HepG2 (cell line): ENCODE data around the gene NFIL3. TPM values are rescaled to one million over a fixed set of nuclear protein-coding genes. Genes with fewer than 3 reads are reported as not detected.

Source experiments
- AHR ChIP-seq: IDR thresholded peaks from 2 replicates; pipeline ENCODE4 v1.6.1; 2018; ENCODE audit warnings: missing genetic modification reagents, missing compliant biosample characterization
- ATRX ChIP-seq: sonication (generic); formaldehyde crosslinking; IDR thresholded peaks from 2 replicates; pipeline ENCODE4 v1.4.0; 2020; ENCODE audit warnings: missing genetic modification reagents, borderline replicate concordance
- ETV6 ChIP-seq: sonication (generic); formaldehyde crosslinking; conservative IDR thresholded peaks from 2 replicates; pipeline ENCODE4 v1.4.0; 2020; ENCODE audit warnings: missing genetic modification reagents
- HHEX ChIP-seq: IDR thresholded peaks from 2 replicates; pipeline ENCODE4 v1.6.1; 2016; ENCODE audit warnings: control low read depth
- HMG20A ChIP-seq: IDR thresholded peaks from 2 replicates; pipeline ENCODE4 v1.6.1; 2016; ENCODE audit warnings: borderline replicate concordance
- HNRNPL ChIP-seq: fragments of 200-400 bp; formaldehyde crosslinking; IDR thresholded peaks from 2 replicates; pipeline ENCODE4 v1.6.1; 2017; ENCODE audit warnings: mild to moderate bottlenecking, low read depth, low read length
- HOXA5 ChIP-seq: sonication (generic); formaldehyde crosslinking; IDR thresholded peaks from 2 replicates; pipeline ENCODE4 v1.4.0; 2020; ENCODE audit warnings: missing genetic modification reagents
- ISX ChIP-seq: sonication (generic); formaldehyde crosslinking; conservative IDR thresholded peaks from 2 replicates; pipeline ENCODE4 v1.5.0; 2020; ENCODE audit warnings: missing genetic modification reagents
- NCOA1 ChIP-seq: sonication (generic); formaldehyde crosslinking; IDR thresholded peaks from 2 replicates; pipeline ENCODE4 v1.9.0; 2021; ENCODE audit warnings: missing genetic modification reagents
- NR1H2 ChIP-seq: sonication (generic); formaldehyde crosslinking; IDR thresholded peaks from 2 replicates; pipeline ENCODE4 v1.8.1; 2022; ENCODE audit warnings: low read depth, missing genetic modification reagents, borderline replicate concordance
- PCBP1 ChIP-seq: fragments of 200-400 bp; formaldehyde crosslinking; IDR thresholded peaks from 2 replicates; pipeline ENCODE4 v1.6.1; 2017; ENCODE audit warnings: mild to moderate bottlenecking, low read depth, low read length, borderline replicate concordance
- TOE1 ChIP-seq: sonication (generic); formaldehyde crosslinking; IDR thresholded peaks from 2 replicates; pipeline ENCODE4 v1.4.0; 2020; ENCODE audit warnings: mild to moderate bottlenecking, missing genetic modification reagents
- ZNF501 ChIP-seq: sonication (generic); formaldehyde crosslinking; IDR thresholded peaks from 2 replicates; pipeline ENCODE4 v1.5.1; 2020; ENCODE audit warnings: mild to moderate bottlenecking, moderate library complexity, missing genetic modification reagents
- ZNF616 ChIP-seq: sonication (generic); formaldehyde crosslinking; IDR thresholded peaks from 2 replicates; pipeline ENCODE4 v1.5.0; 2020; ENCODE audit warnings: low read depth, mild to moderate bottlenecking, missing genetic modification reagents
- ZNF772 ChIP-seq: sonication (generic); formaldehyde crosslinking; IDR thresholded peaks from 2 replicates; pipeline ENCODE4 v1.5.0; 2020; ENCODE audit warnings: mild to moderate bottlenecking, missing genetic modification reagents
- polyA plus RNA-seq, 8 experiments: library from polyadenylated mRNA; depleted of rRNA in 3 of 8; stranded (reverse) in 7 of 8; unstranded in 1 of 8; fragments of >200 nt; fragmentation: Illumina TruSeq in 4 of 8; extraction: Trizol in 4 of 8; gene quantifications; 2 replicates each; pipeline versions ENCODE4 v1.2.1 to v1.2.3, GENCODE V29; 2011 to 2016; ENCODE audit warnings: low read depth in 4 of 8, missing spikeins in 1 of 8, mixed read lengths in 1 of 8; ENCODE audit not compliant: insufficient read depth in 1 of 8
- total RNA-seq, 5 experiments: library from RNA; depleted of rRNA; stranded (reverse); fragments of >200 nt; fragmentation: Illumina TruSeq; extraction: Trizol; gene quantifications; 2 replicates each; pipeline ENCODE4 v1.2.3, GENCODE V29; 2016; ENCODE audit warnings: low read depth in 1 of 5
- TF ChIP-seq, protein P1 (sequence below): sonication (generic); formaldehyde crosslinking; IDR thresholded peaks from 2 replicates; pipeline ENCODE4 v1.5.0; 2020; ENCODE audit warnings: missing genetic modification reagents, mild to moderate bottlenecking, borderline replicate concordance
- TF ChIP-seq, protein P2 (sequence below): sonication (generic); formaldehyde crosslinking; IDR thresholded peaks from 2 replicates; pipeline ENCODE4 v1.5.0; 2020; ENCODE audit warnings: missing genetic modification reagents
- TF ChIP-seq, protein P3 (sequence below): sonication (generic); formaldehyde crosslinking; IDR thresholded peaks from 2 replicates; pipeline ENCODE4 v1.5.0; 2020; ENCODE audit warnings: missing genetic modification reagents
- TF ChIP-seq, protein P4 (sequence below): sonication (generic); formaldehyde crosslinking; IDR thresholded peaks from 2 replicates; pipeline ENCODE4 v1.5.1; 2020; ENCODE audit warnings: mild to moderate bottlenecking, missing genetic modification reagents, borderline replicate concordance
- TF ChIP-seq, protein P5 (sequence below): IDR thresholded peaks from 2 replicates; pipeline ENCODE4 v1.6.1; 2016
- TF ChIP-seq, protein P6 (sequence below): sonication (generic); formaldehyde crosslinking; IDR thresholded peaks from 2 replicates; pipeline ENCODE4 v1.4.0; 2020; ENCODE audit warnings: missing genetic modification reagents

Gene NFIL3
- total and polyA plus RNA-seq, 2 of the 13 experiments (the other 11 are each of a cell fraction or from before 2014, with no cell fraction given): 46.6 to 54.2 TPM

DNA sequence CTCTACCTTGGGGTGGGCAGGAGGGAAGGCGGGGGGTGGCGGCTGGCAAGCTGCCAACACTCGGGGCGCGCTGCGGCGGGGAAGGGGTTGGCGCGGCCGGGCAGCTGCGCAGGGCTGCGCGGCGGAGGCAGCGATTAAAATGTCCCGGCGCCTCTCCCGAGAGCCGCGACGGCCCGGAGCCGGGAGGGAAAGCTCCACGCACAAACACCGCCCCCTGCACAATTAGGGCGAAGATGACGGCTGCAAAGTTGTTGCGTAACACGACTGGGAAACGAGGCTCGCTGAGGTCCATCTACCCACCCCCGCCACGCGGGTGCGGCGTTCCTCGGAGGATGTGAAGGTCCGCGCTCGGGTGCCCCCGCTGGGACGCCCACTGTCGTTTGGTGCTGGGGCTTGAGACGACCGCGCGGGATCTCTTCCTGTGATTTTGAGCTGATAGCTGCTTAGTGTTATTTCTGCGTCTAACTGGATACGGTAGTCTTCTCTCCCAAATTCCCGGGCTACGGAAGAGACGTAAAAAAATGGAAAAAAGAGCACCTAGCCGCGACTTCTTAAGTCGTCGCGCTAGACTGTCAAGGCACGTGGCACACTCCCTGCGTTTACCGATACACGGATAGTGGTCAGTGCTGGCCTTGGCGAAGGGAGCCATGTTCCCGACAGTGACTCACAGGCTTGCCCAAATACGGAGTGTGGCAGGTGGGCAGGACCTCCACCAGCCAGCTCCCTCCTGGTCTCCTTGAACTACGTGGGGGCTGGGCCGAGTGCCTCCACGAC, 958 bp upstream of the NFIL3 start (continued):
- no peak; the same call in 1 of the 2 replicates for TF ChIP-seq NR1H2 (CRISPR knock-in tag)
- no peak for TF ChIP-seq HHEX (CRISPR knock-in tag)
- TF ChIP-seq, protein P1, sequence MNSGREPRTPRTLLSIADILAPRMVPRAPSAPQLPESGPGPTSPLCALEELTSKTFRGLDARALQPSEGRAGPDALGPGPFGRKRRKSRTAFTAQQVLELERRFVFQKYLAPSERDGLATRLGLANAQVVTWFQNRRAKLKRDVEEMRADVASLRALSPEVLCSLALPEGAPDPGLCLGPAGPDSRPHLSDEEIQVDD (CRISPR knock-in tag): no peak
- TF ChIP-seq NCOA1: no peak
- TF ChIP-seq HMG20A (CRISPR knock-in tag): 0 out of 2 replicates have a peak, but pooled peaks have one; percentile 19
- TF ChIP-seq ATRX: no peak
- TF ChIP-seq PCBP1: 0 out of 2 replicates have a peak, but pooled peaks have one; percentile 46
- peak; percentile 70; the same call in 1 of the 2 replicates for TF ChIP-seq ZNF772 (CRISPR knock-in tag)
- TF ChIP-seq, protein P2, sequence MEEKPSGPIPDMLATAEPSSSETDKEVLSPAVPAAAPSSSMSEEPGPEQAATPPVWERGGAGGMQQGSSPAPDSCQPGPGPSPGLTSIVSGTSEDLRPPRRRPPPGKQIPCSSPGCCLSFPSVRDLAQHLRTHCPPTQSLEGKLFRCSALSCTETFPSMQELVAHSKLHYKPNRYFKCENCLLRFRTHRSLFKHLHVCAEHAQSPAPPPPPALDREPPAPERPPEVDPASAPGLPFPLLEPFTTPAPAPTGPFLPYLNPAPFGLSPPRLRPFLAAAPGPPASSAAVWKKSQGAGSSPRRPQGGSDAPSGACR: 0 out of 2 replicates have a peak, but pooled peaks have one; percentile 63
- peak; percentile 70; the same call in 1 of the 2 replicates for TF ChIP-seq ISX
- no peak for TF ChIP-seq AHR (CRISPR knock-in tag)
- TF ChIP-seq HOXA5 (CRISPR knock-in tag): no peak
- peak; percentile 66 for TF ChIP-seq ZNF501 (CRISPR knock-in tag)
- TF ChIP-seq, protein P3, sequence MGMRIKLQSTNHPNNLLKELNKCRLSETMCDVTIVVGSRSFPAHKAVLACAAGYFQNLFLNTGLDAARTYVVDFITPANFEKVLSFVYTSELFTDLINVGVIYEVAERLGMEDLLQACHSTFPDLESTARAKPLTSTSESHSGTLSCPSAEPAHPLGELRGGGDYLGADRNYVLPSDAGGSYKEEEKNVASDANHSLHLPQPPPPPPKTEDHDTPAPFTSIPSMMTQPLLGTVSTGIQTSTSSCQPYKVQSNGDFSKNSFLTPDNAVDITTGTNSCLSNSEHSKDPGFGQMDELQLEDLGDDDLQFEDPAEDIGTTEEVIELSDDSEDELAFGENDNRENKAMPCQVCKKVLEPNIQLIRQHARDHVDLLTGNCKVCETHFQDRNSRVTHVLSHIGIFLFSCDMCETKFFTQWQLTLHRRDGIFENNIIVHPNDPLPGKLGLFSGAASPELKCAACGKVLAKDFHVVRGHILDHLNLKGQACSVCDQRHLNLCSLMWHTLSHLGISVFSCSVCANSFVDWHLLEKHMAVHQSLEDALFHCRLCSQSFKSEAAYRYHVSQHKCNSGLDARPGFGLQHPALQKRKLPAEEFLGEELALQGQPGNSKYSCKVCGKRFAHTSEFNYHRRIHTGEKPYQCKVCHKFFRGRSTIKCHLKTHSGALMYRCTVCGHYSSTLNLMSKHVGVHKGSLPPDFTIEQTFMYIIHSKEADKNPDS (CRISPR knock-in tag): no peak
- no peak for TF ChIP-seq ETV6
- no peak for TF ChIP-seq ZNF616 (CRISPR knock-in tag)
- TF ChIP-seq, protein P4, sequence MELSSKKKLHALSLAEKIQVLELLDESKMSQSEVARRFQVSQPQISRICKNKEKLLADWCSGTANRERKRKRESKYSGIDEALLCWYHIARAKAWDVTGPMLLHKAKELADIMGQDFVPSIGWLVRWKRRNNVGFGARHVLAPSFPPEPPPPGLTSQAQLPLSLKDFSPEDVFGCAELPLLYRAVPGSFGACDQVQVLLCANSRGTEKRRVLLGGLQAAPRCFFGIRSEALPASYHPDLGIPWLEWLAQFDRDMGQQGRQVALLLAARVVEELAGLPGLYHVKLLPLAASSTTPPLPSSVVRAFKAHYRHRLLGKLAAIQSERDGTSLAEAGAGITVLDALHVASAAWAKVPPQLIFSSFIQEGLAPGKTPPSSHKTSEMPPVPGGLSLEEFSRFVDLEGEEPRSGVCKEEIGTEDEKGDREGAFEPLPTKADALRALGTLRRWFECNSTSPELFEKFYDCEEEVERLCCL (CRISPR knock-in tag): no peak
- 0 out of 2 replicates have a peak, but pooled peaks have one; percentile 45 for TF ChIP-seq HNRNPL
- TF ChIP-seq, protein P5, sequence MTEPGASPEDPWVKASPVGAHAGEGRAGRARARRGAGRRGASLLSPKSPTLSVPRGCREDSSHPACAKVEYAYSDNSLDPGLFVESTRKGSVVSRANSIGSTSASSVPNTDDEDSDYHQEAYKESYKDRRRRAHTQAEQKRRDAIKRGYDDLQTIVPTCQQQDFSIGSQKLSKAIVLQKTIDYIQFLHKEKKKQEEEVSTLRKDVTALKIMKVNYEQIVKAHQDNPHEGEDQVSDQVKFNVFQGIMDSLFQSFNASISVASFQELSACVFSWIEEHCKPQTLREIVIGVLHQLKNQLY (CRISPR knock-in tag): no peak
- TF ChIP-seq, protein P6, sequence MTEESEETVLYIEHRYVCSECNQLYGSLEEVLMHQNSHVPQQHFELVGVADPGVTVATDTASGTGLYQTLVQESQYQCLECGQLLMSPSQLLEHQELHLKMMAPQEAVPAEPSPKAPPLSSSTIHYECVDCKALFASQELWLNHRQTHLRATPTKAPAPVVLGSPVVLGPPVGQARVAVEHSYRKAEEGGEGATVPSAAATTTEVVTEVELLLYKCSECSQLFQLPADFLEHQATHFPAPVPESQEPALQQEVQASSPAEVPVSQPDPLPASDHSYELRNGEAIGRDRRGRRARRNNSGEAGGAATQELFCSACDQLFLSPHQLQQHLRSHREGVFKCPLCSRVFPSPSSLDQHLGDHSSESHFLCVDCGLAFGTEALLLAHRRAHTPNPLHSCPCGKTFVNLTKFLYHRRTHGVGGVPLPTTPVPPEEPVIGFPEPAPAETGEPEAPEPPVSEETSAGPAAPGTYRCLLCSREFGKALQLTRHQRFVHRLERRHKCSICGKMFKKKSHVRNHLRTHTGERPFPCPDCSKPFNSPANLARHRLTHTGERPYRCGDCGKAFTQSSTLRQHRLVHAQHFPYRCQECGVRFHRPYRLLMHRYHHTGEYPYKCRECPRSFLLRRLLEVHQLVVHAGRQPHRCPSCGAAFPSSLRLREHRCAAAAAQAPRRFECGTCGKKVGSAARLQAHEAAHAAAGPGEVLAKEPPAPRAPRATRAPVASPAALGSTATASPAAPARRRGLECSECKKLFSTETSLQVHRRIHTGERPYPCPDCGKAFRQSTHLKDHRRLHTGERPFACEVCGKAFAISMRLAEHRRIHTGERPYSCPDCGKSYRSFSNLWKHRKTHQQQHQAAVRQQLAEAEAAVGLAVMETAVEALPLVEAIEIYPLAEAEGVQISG (CRISPR knock-in tag): peak; percentile 31
- no peak for TF ChIP-seq TOE1 (CRISPR knock-in tag)
